ENCODE measurements around the gene ZNF426.
A peak's percentile ranks its signal among the peaks of the same experiment; 100 is the strongest.
"Not testable (repeated sequence)": the region's sequence is repeated elsewhere in the genome, so short reads cannot be mapped to it uniquely, and the experiment has no call there.

The ZNF426 gene

GRCh38 chr19:9538183-9539058 lies at the start of gene ZNF426:
Gene ZNF426 (minus strand): TSS chr19:9538645. CDS start chr19:9536232, 2,413 bp downstream.
- DNase-seq (ENCODE audit: low spot score), result peak; percentile 88

GRCh38 chr19:9586764-9587163 lies 48.3 kb upstream of the ZNF426 start:
- DNase-seq (ENCODE audit: low spot score), result peak; percentile 71

- peak; percentile 87 for DNase-seq (ENCODE audit: low spot score)
Measured at GRCh38 chr19:9584073-9584833, 45.8 kb upstream of the ZNF426 start, which contains the start of gene ZNF121. Gene ZNF121 (minus strand): TSS chr19:9584504. CDS start chr19:9568097, 16,407 bp downstream.

- not testable (repeated sequence) for DNase-seq (ENCODE audit: low spot score)
Measured at GRCh38 chr19:9582081-9582725, 43.8 kb upstream of the ZNF426 start.

- DNase-seq (ENCODE audit: low spot score), result no peak
Measured at GRCh38 chr19:9580728-9581127, 42.3 kb upstream of the ZNF426 start.

GRCh38 chr19:9570255-9570654 lies 31.8 kb upstream of the ZNF426 start:
- DNase-seq (ENCODE audit: low spot score), result no peak

- DNase-seq (ENCODE audit: low spot score), result no peak
Measured at GRCh38 chr19:9566729-9567128, 28.3 kb upstream of the ZNF426 start.

GRCh38 chr19:9565900-9566705 lies 27.7 kb upstream of the ZNF426 start:
- no peak for DNase-seq (ENCODE audit: low spot score)

GRCh38 chr19:9552536-9553274 lies 14.3 kb upstream of the ZNF426 start:
- no peak for DNase-seq (ENCODE audit: low spot score)

GRCh38 chr19:9547870-9548269 lies 9.4 kb upstream of the ZNF426 start:
- DNase-seq (ENCODE audit: low spot score), result no peak

GRCh38 chr19:9541281-9541680 lies 2.8 kb upstream of the ZNF426 start:
- not testable (repeated sequence) for DNase-seq (ENCODE audit: low spot score)

- DNase-seq (ENCODE audit: low spot score), result not testable (repeated sequence)
Measured at GRCh38 chr19:9539921-9540320, 1.5 kb upstream of the ZNF426 start.

- not testable (repeated sequence) for DNase-seq (ENCODE audit: low spot score)
Measured at GRCh38 chr19:9539201-9539600, 756 bp upstream of the ZNF426 start.

GRCh38 chr19:9535934-9536333 lies 2.5 kb downstream of the ZNF426 start:
- no peak for DNase-seq (ENCODE audit: low spot score)

- no peak for DNase-seq (ENCODE audit: low spot score)
Measured at GRCh38 chr19:9531933-9532332, 6.5 kb downstream of the ZNF426 start.

- DNase-seq (ENCODE audit: low spot score), result no peak
Measured at GRCh38 chr19:9528757-9529336, 9.6 kb downstream of the ZNF426 start.

GRCh38 chr19:9523885-9524474 lies 14.5 kb downstream of the ZNF426 start:
- no peak for DNase-seq (ENCODE audit: low spot score)

- DNase-seq (ENCODE audit: low spot score), result no peak
Measured at GRCh38 chr19:9507285-9507684, 31.2 kb downstream of the ZNF426 start.

GRCh38 chr19:9500796-9501195 lies 37.6 kb downstream of the ZNF426 start:
- no peak for DNase-seq (ENCODE audit: low spot score)
